Left hindlimb (tissue), 1 donor: ENCODE data around the gene ATXN7L1.

Experiments used
- DNase-seq: peaks from one replicate; pipeline ENCODE4 v3.0.0-alpha.2; 2018

The ATXN7L1 gene

GRCh38 chr7:105826143-105826542, 50.3 kb downstream of the ATXN7L1 start:
- no peak for DNase-seq

- DNase-seq = no peak
These were observed 51.0 kb downstream of the ATXN7L1 start for GRCh38 chr7:105825371-105825770.

- no peak for DNase-seq
These were observed 53.6 kb downstream of the ATXN7L1 start for GRCh38 chr7:105822806-105823205.

- no peak for DNase-seq
These were observed 54.9 kb downstream of the ATXN7L1 start for GRCh38 chr7:105821527-105821926.

- no peak for DNase-seq
These were observed 55.9 kb downstream of the ATXN7L1 start for GRCh38 chr7:105820363-105821066.

GRCh38 chr7:105819559-105819958, 56.8 kb downstream of the ATXN7L1 start:
- DNase-seq = no peak

GRCh38 chr7:105816954-105817615, 59.3 kb downstream of the ATXN7L1 start:
- DNase-seq = no peak

- no peak for DNase-seq
These were observed 60.0 kb downstream of the ATXN7L1 start for GRCh38 chr7:105816266-105816843.

GRCh38 chr7:105815576-105815975, 60.8 kb downstream of the ATXN7L1 start:
- DNase-seq = no peak

GRCh38 chr7:105814481-105814880, 61.9 kb downstream of the ATXN7L1 start:
- DNase-seq = no peak

- no peak for DNase-seq
These were observed 65.1 kb downstream of the ATXN7L1 start for GRCh38 chr7:105811189-105811847.

GRCh38 chr7:105810556-105810955, 65.8 kb downstream of the ATXN7L1 start:
- no peak for DNase-seq

- DNase-seq = no peak
These were observed 67.5 kb downstream of the ATXN7L1 start for GRCh38 chr7:105808703-105809590.

GRCh38 chr7:105808209-105808608, 68.2 kb downstream of the ATXN7L1 start:
- DNase-seq = no peak

- no peak for DNase-seq
These were observed 69.0 kb downstream of the ATXN7L1 start for GRCh38 chr7:105807448-105807762.

GRCh38 chr7:105806592-105807447, 69.6 kb downstream of the ATXN7L1 start:
- DNase-seq = no peak

- DNase-seq = no peak
These were observed 70.9 kb downstream of the ATXN7L1 start for GRCh38 chr7:105805447-105806019.

- DNase-seq = no peak
These were observed 73.0 kb downstream of the ATXN7L1 start for GRCh38 chr7:105803429-105803736.

- DNase-seq = no peak
These were observed 73.6 kb downstream of the ATXN7L1 start for GRCh38 chr7:105802604-105803428.

GRCh38 chr7:105800849-105801534, 75.4 kb downstream of the ATXN7L1 start:
- no peak for DNase-seq
